Esophagus squamous epithelium (tissue), 4 donors: ENCODE data around the gene KCNK10.

ENCODE experiments used
- CTCF ChIP-seq, 6 experiments: fragments of 450-650 bp in 4 of 6; fragments of 200-600 bp in 2 of 6; sonication (generic) in 2 of 6; IDR thresholded peaks; one replicate each; pipeline ENCODE4 v1.5.1; 2016 to 2019; ENCODE audit warnings: antibody characterized with exemption in 6 of 6, mild to moderate bottlenecking in 4 of 6, moderate library complexity in 4 of 6
- POLR2A ChIP-seq, 4 donors: fragments of 450-650 bp; IDR thresholded peaks; one replicate each; pipeline ENCODE4 v1.6.1; 2017; ENCODE audit warnings: antibody characterized with exemption in 4 of 4, mild to moderate bottlenecking in 4 of 4, moderate library complexity in 3 of 4

GRCh38 chr14:88363644-88364043 is 40.6 kb upstream of the KCNK10 start:
- TF ChIP-seq POLR2A (IDR thresholded peaks at IDR 0.05) (no peak), CTCF (IDR thresholded peaks at IDR 0.05) (no peak)
